Measurements from ENCODE around the gene ENOX1. TPM values are rescaled to one million over a fixed set of nuclear protein-coding genes. Genes with fewer than 3 reads are reported as not detected.

ENOX1 gene
- total and polyA plus RNA-seq, 2 of the 8 experiments (the other 6 are each of a cell fraction or from before 2014, with no cell fraction given), result 0.23 to 0.37 TPM

- H3K4me1 ChIP-seq (replicated peaks in 1 of 4; ENCODE audit: control insufficient read depth in 3 of 4, insufficient read depth in 4 of 4, low read length in 3 of 4), result no peaks in the 10 kb centered on the region; a peak in 1 of 7 replicates
- H2BK20ac ChIP-seq (ENCODE audit: low read length), result no peak overlapping the region
- no peak overlapping the region for H3K23ac ChIP-seq (ENCODE audit: insufficient read length)
- no peak overlapping the region for H3K4ac ChIP-seq (replicated peaks; ENCODE audit: insufficient read length, low read depth, low read length)
- no peak overlapping the region for H2BK5ac ChIP-seq (ENCODE audit: low read depth, low read length)
- H4K5ac ChIP-seq (ENCODE audit: insufficient read length, low read depth, low read length), result no peak overlapping the region
- H3K27ac ChIP-seq (ENCODE audit: low read depth, low read length), result no peak overlapping the region
- no peak overlapping the region for H2BK120ac ChIP-seq (replicated peaks; ENCODE audit: low read depth, low read length)
- no peak overlapping the region for H4K8ac ChIP-seq (ENCODE audit: extremely low read depth, insufficient read depth, low read length)
- H2BK12ac ChIP-seq (ENCODE audit: low read depth, low read length), result no peak overlapping the region
- H4K91ac ChIP-seq (replicated peaks; ENCODE audit: insufficient read length, low read length), result no peak overlapping the region
- FAIRE-seq (no peak), DNase-seq (ENCODE audit: low read depth in 1 of 2, low spot score in 2 of 2) (no peak)
- no peak overlapping the region for H3K14ac ChIP-seq (ENCODE audit: insufficient read length)
- 87% methylated on average over 5 of the region's 5 CpGs; no CpG with 5 or more reads in 1 of the 2 experiments for WGBS, 2 experiments (ENCODE audit: extremely low coverage in 1 of 2, insufficient coverage in 1 of 2, insufficient read length in 1 of 2, insufficient replicate concordance in 2 of 2, low coverage in 1 of 2, low lambda C conversion rate in 2 of 2, missing lambda C conversion rate in 1 of 2)
- ChIA-PET POLR2A (ENCODE audit: partially characterized antibody) (no interaction called here), CTCF (ENCODE audit: partially characterized antibody) (interaction anchor here (0.9 kb wide), 1 partner anchor 52 kb away, joined by 3 read pairs; no protein-coding TSS in a partner anchor)
- H2AFZ ChIP-seq (ENCODE audit: low read length), result no peak overlapping the region
- H3K23me2 ChIP-seq (ENCODE audit: low read depth, low read length), result no peaks in the 10 kb centered on the region; the same call in 1 of the 2 replicates
- no peak overlapping the region for H3K9ac ChIP-seq (replicated peaks in 1 of 4; ENCODE audit: extremely low read depth in 1 of 4, low read depth in 3 of 4, low read length in 3 of 4)
- no peak overlapping the region for H2BK15ac ChIP-seq (ENCODE audit: low read length)
- H3K18ac ChIP-seq (ENCODE audit: extremely low read depth, low read length), result no peak overlapping the region
- no peaks in the 10 kb centered on the region for H3K79me1 ChIP-seq (ENCODE audit: low read depth, low read length)
- H2AK5ac ChIP-seq (ENCODE audit: low read depth, low read length), result no peak overlapping the region
- no peak overlapping the region for H3K56ac ChIP-seq (replicated peaks; ENCODE audit: insufficient read length, low read depth, low read length)
- H3K36me3 ChIP-seq (ENCODE audit: control insufficient read depth in 2 of 4, insufficient read depth in 4 of 4, low read length in 3 of 4), result no peaks in the 10 kb centered on the region
- no peak overlapping the region for H3K4me2 ChIP-seq (ENCODE audit: insufficient read depth in 1 of 2, low read depth in 2 of 2, low read length in 2 of 2)
- H3K27me3 ChIP-seq (replicated peaks in 1 of 4; ENCODE audit: control insufficient read depth in 3 of 4, extremely low read depth in 1 of 4, insufficient read depth in 3 of 4, low read length in 3 of 4), result no peaks in the 10 kb centered on the region
- H3K79me2 ChIP-seq (ENCODE audit: control insufficient read depth in 1 of 2, insufficient read depth in 2 of 2, low read length in 2 of 2), result no peaks in the 10 kb centered on the region
- no peak overlapping the region for H3K4me3 ChIP-seq (ENCODE audit: extremely low read depth in 1 of 4, insufficient read depth in 2 of 4, low read depth in 3 of 4, low read length in 4 of 4)
- H4K20me1 ChIP-seq (replicated peaks in 1 of 2; ENCODE audit: control insufficient read depth in 1 of 2, insufficient read depth in 2 of 2, low read length in 2 of 2), result no peaks in the 10 kb centered on the region
- H3K9me3 ChIP-seq (ENCODE audit: insufficient read depth in 2 of 2, low read depth in 1 of 2, low read length in 1 of 2), result no peaks in the 10 kb centered on the region
- TF ChIP-seq YY1 (IDR thresholded peaks at IDR 0.05; ENCODE audit: low read depth, low read length) (no peak), KDM4A (IDR thresholded peaks at IDR 0.05; ENCODE audit: low read depth, low read length, severe bottlenecking) (no peak), CTCF (IDR thresholded peaks at IDR 0.05; ENCODE audit: control extremely low read depth in 1 of 3, insufficient read depth in 1 of 3, low read depth in 1 of 3, low read length in 3 of 3) (no peak), CHD1 (IDR thresholded peaks at IDR 0.05; ENCODE audit: low read depth, low read length) (no peak), E2F6 (IDR thresholded peaks at IDR 0.05) (no peak), NRF1 (IDR thresholded peaks at IDR 0.05; ENCODE audit: low read depth, low read length) (no peak), RBBP5 (IDR thresholded peaks at IDR 0.05; ENCODE audit: borderline replicate concordance, low read depth, low read length) (no peak), JUND (IDR thresholded peaks at IDR 0.05; ENCODE audit: low read length) (no peak), KDM1A (IDR thresholded peaks at IDR 0.05; ENCODE audit: borderline replicate concordance, low read length) (no peak), CHD2 (IDR thresholded peaks at IDR 0.05; ENCODE audit: low read length) (no peak), EP300 (IDR thresholded peaks at IDR 0.05; ENCODE audit: borderline replicate concordance in 1 of 2, low read depth in 2 of 2, low read length in 2 of 2) (no peak)
Observed at GRCh38 chr13:43391036-43391435, 395.7 kb downstream of the ENOX1 start.

All from H1 (cell line).